ENCODE data around the gene MEAF6. TPM values are rescaled to one million over a fixed set of nuclear protein-coding genes. Genes with fewer than 3 reads are reported as not detected.

The MEAF6 gene
- total RNA-seq, 1 experiment from 2014 or later: 51.6 TPM

- Histone ChIP-seq H2BK5ac (ENCODE audit: insufficient read length, low read length) (no peak overlapping the region), H2BK12ac (ENCODE audit: insufficient read length, low read depth, low read length) (no peak overlapping the region), H3K79me1 (ENCODE audit: insufficient read depth, low read depth, low read length, poor library complexity, severe bottlenecking) (no peaks in the 10 kb centered on the region), H3K9me3 (ENCODE audit: control insufficient read depth, low read depth, low read length) (no peaks in the 10 kb centered on the region), H3K27ac (ENCODE audit: insufficient read length, low read depth, low read length) (no peak overlapping the region), H3K56ac (ENCODE audit: insufficient read length, low read depth, low read length) (no peak overlapping the region), H3K14ac (ENCODE audit: insufficient read depth, low read length) (no peak overlapping the region), H4K91ac (ENCODE audit: insufficient read length, low read depth, low read length) (no peak overlapping the region), H3K27me3 (ENCODE audit: insufficient read depth, low read length) (no peaks in the 10 kb centered on the region), H2BK20ac (ENCODE audit: low read depth, low read length, poor library complexity, severe bottlenecking) (no peak overlapping the region), H3T11ph (ENCODE audit: low read length) (no peak overlapping the region), H4K5ac (ENCODE audit: insufficient read length, low read depth, low read length) (no peak overlapping the region), H3K18ac (ENCODE audit: insufficient read length, low read depth, low read length) (no peak overlapping the region), H3K23ac (ENCODE audit: insufficient read length, low read depth, low read length) (no peak overlapping the region), H3K4me1 (ENCODE audit: insufficient read depth, low read length) (no peaks in the 10 kb centered on the region), H2AK5ac (ENCODE audit: insufficient read length, low read length) (no peak overlapping the region), H3K23me2 (ENCODE audit: insufficient read length, low read depth, low read length, poor library complexity, severe bottlenecking) (no peaks in the 10 kb centered on the region), H3K4me2 (ENCODE audit: insufficient read depth, insufficient read length, low read length) (no peak overlapping the region), H3K79me2 (ENCODE audit: insufficient read depth, low read length) (no peaks in the 10 kb centered on the region), H4K8ac (replicated peaks; ENCODE audit: insufficient read length, low read depth, low read length) (no peak overlapping the region), H2BK15ac (ENCODE audit: low read depth, low read length) (no peak overlapping the region), H3K4ac (ENCODE audit: low read depth, low read length) (no peak overlapping the region), H3K9ac (ENCODE audit: extremely low read depth, insufficient read length, low read length) (no peak overlapping the region), H4K20me1 (ENCODE audit: control insufficient read depth, insufficient read depth, insufficient read length) (no peaks in the 10 kb centered on the region), H2AFZ (ENCODE audit: low read length) (no peak overlapping the region), H2BK120ac (ENCODE audit: low read depth, low read length, poor library complexity, severe bottlenecking) (no peak overlapping the region)
- no peak for TF ChIP-seq CTCF (conservative IDR thresholded peaks at IDR 0.05)
- Mint-ChIP-seq H3K27ac (no peak overlapping the region), H3K9me3 (no peaks in the 10 kb centered on the region), H3K4me1 (0 out of 4 replicates have a peak, but pooled peaks cover 0 to 3% of the 10 kb centered on the region in 2 experiments), H3K4me3 (no peak overlapping the region), H3K36me3 (ENCODE audit: insufficient read depth in 1 of 3, low read depth in 3 of 3) (no peaks in the 10 kb centered on the region), H3K27me3 (ENCODE audit: low read depth) (no peaks in the 10 kb centered on the region)
- DNase-seq: no peak
- WGBS (ENCODE audit: extremely low coverage, insufficient read length, low lambda C conversion rate): no CpG with 5 or more reads among the region's 6 CpGs
Observed at GRCh38 chr1:37465593-37466517, 48.7 kb downstream of the MEAF6 start.
